GM06990 (cell line): ENCODE data around the gene SLC3A2.
A peak's percentile ranks its signal among the peaks of the same experiment; 100 is the strongest.

ENCODE experiments used
- DNase-seq: peaks from one replicate; pipeline ENCODE4 v3.0.0-alpha.2; 2011; ENCODE audit not compliant: insufficient read length; ENCODE audit errors: extremely low read depth
- H3K27me3 ChIP-seq: replicated peaks from 2 replicates; pipeline ENCODE4 v1.6.0; 2011; ENCODE audit warnings: low read length; ENCODE audit not compliant: control insufficient read depth, insufficient read depth
- H3K36me3 ChIP-seq: 2 replicates; pipeline ENCODE4 v1.5.1; 2011; ENCODE audit warnings: low read length; ENCODE audit not compliant: control insufficient read depth, insufficient read depth
- H3K4me3 ChIP-seq: replicated peaks from 2 replicates; pipeline ENCODE4 v1.5.1; 2011; ENCODE audit warnings: low read depth, mild to moderate bottlenecking, control low read depth, low read length
- TF ChIP-seq, protein P1 (sequence below): IDR thresholded peaks from 2 replicates; pipeline ENCODE4 v1.5.1; 2011; ENCODE audit warnings: low read length, control low read depth, mild to moderate bottlenecking, inconsistent platforms; ENCODE audit not compliant: insufficient read depth, poor library complexity, severe bottlenecking

The SLC3A2 gene

DNA sequence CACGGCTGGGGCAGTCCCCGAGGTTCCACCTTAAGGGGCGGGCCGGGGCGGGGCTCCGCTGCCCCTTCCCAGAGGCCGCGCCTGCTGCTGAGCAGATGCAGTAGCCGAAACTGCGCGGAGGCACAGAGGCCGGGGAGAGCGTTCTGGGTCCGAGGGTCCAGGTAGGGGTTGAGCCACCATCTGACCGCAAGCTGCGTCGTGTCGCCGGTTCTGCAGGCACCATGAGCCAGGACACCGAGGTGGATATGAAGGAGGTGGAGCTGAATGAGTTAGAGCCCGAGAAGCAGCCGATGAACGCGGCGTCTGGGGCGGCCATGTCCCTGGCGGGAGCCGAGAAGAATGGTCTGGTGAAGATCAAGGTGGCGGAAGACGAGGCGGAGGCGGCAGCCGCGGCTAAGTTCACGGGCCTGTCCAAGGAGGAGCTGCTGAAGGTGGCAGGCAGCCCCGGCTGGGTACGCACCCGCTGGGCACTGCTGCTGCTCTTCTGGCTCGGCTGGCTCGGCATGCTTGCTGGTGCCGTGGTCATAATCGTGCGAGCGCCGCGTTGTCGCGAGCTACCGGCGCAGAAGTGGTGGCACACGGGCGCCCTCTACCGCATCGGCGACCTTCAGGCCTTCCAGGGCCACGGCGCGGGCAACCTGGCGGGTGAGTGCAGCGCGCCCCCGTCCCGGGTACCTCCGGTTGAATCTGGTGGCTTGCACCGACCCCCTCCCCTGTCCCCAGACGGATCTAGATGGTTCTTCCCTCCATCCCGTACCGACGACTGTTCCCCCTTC, at the start of gene SLC3A2:
Gene SLC3A2, plus strand, starts transcription at position 94 of the 776 bp plus-strand sequence. Its CDS starts 128 bp downstream, at position 222.
- TF ChIP-seq, protein P1, sequence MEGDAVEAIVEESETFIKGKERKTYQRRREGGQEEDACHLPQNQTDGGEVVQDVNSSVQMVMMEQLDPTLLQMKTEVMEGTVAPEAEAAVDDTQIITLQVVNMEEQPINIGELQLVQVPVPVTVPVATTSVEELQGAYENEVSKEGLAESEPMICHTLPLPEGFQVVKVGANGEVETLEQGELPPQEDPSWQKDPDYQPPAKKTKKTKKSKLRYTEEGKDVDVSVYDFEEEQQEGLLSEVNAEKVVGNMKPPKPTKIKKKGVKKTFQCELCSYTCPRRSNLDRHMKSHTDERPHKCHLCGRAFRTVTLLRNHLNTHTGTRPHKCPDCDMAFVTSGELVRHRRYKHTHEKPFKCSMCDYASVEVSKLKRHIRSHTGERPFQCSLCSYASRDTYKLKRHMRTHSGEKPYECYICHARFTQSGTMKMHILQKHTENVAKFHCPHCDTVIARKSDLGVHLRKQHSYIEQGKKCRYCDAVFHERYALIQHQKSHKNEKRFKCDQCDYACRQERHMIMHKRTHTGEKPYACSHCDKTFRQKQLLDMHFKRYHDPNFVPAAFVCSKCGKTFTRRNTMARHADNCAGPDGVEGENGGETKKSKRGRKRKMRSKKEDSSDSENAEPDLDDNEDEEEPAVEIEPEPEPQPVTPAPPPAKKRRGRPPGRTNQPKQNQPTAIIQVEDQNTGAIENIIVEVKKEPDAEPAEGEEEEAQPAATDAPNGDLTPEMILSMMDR: peak; percentile 90
- peak; percentile 92 for DNase-seq
- H3K27me3 ChIP-seq: no peaks in the 10 kb centered on the region
- H3K36me3 ChIP-seq: peaks cover 23% of the 10 kb centered on the region
- peak within 1 kb of the TSS; percentile 70 for H3K4me3 ChIP-seq

DNA sequence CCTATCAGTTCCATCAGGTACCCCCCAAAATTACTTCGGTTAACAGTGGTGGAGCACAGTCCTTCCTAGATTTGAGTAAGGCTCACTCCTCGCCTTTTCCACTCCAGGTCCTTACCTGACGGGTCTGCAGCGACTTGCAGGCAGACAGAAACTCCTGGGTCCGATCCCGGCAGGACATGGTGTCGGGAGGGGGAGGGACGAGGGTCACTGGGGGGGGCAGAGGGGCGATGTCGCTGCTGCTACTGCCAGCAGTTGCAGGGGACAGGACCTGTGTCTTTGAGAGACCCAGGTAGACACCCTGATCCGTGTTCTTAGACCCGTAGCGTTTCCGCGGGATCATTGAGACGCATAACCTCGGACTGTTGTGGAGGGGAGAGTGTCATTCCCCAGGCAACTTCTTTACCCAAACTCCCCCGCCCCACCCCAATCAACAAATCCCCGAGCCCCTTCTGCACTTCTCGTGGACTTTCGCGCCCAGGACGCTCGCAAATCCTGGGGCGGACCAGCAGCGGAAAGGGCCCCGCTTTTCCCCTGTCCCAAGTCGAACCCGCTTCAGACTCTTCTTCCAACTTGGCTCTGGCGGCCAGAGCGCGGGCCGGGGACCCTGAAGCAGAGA, 49.7 kb upstream of the SLC3A2 start:
- TF ChIP-seq, protein P1: no peak
- Histone ChIP-seq H3K4me3 (peak overlapping the region; percentile 87), H3K27me3 (no peaks in the 10 kb centered on the region), H3K36me3 (peaks cover 24% of the 10 kb centered on the region)
- no peak for DNase-seq

DNA sequence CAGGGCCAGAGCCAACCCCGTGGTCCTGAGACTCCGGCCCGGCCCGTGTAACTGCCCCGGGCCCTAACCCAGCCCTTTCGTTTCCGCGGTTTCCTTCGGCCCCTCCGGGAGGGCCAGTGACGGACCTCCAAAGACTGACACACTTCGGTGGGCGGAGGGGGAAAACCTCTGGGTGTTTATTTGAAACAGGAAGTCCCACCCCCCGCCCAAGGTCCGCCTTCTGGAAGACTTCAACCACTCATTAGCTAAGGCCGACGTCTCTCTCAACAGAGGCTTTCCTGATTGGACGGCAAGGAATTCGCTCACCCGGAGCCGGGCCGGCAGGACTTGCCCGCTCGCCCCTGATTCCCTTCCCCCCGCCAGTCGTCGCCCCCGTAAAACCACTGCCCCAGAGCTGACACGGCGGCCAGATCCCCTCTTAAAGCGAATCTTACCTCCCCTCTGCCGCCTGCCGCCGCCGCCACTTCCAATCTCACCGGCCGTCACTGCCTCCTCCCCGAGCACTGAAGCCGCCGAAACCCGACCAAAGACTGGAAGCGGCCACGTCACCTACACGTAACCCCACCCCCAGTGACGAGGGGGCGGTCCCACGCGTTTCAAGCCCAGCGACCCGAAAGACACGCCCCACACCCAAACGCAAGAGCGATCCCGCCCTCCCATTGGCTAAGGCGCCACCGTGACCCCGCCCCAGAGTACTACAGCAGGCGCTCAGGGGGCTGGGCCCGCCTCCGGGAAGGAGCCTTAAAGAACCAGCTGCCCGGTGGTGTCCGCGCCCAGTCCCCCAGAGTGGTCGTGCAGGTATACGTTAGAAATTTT, 49.0 kb upstream of the SLC3A2 start, which contains the start of gene STX5:
Gene STX5, minus strand, starts transcription at position 532 of the 816 bp plus-strand sequence. CDS start 808 bp downstream, outside the sequence.
- H3K27me3 ChIP-seq: no peaks in the 10 kb centered on the region
- peak within 1 kb of the TSS; percentile 87 for H3K4me3 ChIP-seq
- peaks cover 24% of the 10 kb centered on the region for H3K36me3 ChIP-seq
- peak; percentile 98 for DNase-seq
- TF ChIP-seq, protein P1: no peak

DNA sequence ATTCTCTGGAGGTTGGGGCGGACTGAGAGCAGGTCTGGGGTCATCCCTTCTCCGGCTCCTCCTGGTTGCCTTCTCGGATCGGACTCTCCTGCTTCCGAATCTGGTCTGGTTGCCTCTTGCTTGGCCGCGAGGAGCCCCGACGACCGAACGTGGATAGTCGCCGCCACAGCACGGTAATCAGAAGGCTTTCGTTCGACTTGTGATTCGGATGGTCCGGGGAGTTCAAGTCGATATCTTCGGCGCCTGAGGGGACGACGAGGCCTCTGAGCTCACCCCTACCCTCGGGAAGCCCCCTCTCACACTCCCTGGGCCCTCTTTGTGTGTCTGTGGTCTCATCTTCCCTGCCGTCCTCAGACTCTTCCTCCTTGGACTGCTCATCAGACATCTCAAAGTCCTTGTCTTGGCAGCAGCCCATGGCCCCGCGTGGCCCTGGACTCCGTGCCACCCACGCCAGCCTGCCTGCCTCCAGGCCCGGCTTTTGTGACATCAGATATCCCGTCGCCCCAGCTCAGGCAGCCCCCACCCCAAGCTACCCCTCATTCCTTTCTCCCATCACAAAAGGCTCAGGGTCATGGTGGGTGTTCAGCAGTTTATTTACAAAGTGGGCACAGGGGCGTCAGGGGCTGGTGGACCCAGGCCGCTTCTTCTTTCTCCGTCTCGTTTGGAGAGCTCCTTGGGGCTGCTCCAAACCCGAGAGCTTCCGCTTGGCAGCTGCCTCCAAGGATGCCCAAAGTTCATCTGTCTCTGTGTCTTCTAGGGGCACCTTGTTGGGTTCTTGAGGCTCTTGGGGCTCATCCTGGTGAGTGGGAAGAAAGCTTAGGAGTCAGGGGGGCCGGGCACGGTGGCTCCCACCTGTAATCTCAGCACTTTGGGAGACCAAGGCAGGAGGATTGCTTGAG, 48.1 kb upstream of the SLC3A2 start, which contains the start of gene TEX54:
Gene TEX54, minus strand, starts transcription at position 506 of the 899 bp plus-strand sequence.
- H3K27me3 ChIP-seq: no peaks in the 10 kb centered on the region
- DNase-seq: no peak
- H3K36me3 ChIP-seq: peaks cover 18% of the 10 kb centered on the region
- TF ChIP-seq, protein P1: no peak
- peak within 1 kb of the TSS; percentile 87 for H3K4me3 ChIP-seq

DNA sequence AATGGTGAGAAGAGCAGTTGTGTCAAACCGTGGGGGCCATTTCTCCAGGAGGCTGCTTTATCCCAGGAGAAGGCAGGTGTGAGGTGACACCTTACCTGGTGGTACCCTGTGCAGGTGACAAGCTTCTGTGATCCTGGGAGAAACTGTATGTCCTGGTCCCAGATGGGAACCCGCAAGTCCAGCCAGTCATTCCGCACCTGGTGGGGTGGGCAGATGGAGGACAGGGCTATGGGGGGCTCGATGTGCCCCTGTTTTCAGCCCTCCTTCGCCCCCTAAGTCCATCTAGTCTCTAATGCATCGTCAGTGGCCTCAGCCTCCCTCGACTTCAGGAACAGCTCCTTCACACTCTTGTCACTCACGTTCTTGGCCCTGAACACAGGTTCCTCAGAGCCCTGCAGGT, 45.4 kb upstream of the SLC3A2 start:
- TF ChIP-seq, protein P1: no peak
- no peak overlapping the region for H3K4me3 ChIP-seq
- H3K36me3 ChIP-seq: peaks cover 18% of the 10 kb centered on the region
- H3K27me3 ChIP-seq: no peaks in the 10 kb centered on the region
- DNase-seq: no peak
